Activated CD4-positive, alpha-beta T cell treated with anti-CD3 and anti-CD28 coated beads, Interleukin-2, amount 50 U/mL, for 48 hours (primary cell): ENCODE measurements around the gene CFAP46.

Experiments
- DNase-seq, 2 experiments: peaks; one replicate each; pipeline ENCODE4 v3.0.0-alpha.2; 2020

CFAP46 gene

GRCh38 chr10:132817701-132818211 lies 124.6 kb downstream of the CFAP46 start:
- no peak for DNase-seq

DNA sequence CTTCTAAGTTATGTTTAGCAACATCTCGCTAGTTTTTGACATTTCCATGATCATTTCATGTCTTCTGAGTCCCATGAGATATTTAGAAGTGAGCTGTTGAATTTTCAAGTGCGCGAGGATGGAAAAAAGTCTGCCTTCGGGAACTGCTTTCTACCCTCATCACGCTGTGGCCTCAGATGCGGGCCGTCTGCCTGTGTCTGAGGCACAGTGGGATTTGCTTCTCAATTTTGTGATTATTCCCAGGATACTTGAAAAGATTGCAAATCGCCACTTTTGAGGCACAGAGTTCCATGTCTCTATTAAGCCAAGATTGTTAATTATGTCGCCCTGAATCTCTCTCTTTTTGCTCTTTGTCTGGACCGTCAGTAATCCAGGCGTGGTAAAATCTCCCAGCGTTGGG lies 125.7 kb downstream of the CFAP46 start:
- no peak for DNase-seq

DNA sequence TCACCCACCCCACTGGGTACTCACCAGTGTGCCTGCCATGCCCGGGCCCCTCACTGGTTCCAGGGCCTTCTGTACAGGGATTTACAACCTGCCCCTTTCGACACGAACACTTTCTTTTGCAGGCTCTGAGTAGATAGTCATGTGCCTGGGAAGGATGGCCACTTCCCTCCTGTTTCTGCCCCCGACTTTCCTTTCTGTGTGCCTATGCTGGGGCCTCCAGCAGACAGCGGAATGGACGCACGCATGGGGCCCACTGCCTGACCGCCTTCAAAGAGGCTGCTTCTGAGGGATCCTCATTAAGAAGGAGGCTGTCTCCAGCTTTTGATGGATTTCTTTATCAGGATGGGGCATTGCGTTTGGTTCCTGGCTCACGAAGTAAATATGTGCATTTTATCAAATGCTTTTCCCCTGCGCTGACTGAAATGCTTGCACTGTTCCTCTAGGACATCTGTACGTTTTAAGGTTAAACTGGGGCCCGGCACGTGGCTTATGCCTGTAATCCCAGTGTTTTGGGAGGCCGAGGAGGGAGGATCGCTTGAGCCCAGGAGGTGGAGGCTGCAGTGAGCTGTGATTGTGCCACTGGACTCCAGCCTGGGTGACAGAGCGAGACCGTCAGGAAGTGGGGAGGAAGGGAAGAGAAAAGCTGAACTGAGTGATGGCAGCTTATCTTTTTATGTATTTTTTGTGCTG lies 127.1 kb downstream of the CFAP46 start:
- DNase-seq = no peak

GRCh38 chr10:132814469-132814856 lies 127.9 kb downstream of the CFAP46 start:
- DNase-seq = no peak

- no peak for DNase-seq
Measured at GRCh38 chr10:132813560-132814468, 128.6 kb downstream of the CFAP46 start.

DNA sequence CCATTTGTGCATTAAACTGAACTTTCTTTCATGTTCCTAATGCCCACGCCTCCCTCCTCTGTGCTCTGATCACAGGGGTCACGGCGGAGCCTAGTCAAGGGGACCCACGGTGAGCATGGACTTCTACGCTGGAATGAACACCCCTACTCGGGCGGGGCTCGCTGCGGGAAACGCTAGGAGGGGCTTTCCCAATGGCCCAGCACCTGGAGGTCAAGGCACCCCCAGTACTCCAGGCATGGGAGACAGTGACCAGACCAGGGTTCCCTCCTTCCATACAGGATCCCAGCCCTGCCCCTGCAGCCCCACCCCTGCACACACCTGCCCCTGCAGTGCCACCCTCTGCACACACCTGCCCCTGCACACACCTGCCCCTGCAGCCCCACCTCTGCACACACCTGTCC lies 129.4 kb downstream of the CFAP46 start:
- no peak for DNase-seq

DNA sequence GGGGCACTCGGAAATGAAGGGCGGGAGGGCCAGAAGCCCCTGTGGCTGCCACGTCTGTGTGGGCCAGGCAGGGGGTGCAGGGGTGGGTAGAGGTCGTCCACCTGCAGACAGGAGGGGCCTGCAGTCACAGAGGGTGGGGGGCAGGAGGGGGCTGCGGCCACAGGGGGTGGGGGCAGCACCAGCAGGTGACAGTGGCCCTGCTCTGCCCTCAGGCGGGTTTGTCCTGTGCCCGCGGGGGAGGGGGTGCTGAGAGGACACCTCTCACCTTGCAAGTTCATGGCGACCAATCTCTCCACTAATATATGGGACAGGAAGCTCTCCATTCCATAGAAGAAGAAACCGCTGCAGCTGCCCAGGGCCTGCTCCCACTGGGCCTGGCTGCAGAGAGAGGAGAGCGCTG lies 129.8 kb downstream of the CFAP46 start:
- DNase-seq = no peak

DNA sequence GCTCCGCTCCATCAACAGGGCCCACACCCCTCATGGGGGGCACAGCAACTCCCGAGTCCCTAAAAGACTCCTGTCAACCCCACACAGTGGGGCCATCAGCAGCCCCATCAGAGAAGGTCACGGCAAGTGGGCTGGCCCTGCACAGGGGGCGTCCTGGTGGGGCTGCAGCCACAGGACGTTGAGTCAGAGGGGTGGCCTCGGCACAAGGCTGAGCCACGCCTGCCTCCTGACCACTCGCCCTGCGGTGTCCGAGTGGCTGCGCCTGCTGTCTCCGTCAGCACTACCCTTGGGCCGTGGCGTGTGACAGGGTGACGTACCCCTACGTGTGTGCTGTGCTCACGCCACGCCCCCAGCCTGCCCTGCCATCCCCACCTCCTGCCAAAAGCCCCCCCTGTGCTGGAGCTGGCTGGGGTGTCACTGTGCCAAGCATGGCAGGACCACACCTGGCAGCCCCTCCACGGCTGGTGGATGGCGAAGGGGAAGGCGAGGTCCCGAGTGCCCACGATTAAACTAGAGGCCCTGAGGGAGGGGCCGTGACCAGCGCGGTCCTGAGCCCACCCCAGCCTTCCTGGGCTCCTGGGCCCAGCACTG lies 130.4 kb downstream of the CFAP46 start:
- DNase-seq = no peak

DNA sequence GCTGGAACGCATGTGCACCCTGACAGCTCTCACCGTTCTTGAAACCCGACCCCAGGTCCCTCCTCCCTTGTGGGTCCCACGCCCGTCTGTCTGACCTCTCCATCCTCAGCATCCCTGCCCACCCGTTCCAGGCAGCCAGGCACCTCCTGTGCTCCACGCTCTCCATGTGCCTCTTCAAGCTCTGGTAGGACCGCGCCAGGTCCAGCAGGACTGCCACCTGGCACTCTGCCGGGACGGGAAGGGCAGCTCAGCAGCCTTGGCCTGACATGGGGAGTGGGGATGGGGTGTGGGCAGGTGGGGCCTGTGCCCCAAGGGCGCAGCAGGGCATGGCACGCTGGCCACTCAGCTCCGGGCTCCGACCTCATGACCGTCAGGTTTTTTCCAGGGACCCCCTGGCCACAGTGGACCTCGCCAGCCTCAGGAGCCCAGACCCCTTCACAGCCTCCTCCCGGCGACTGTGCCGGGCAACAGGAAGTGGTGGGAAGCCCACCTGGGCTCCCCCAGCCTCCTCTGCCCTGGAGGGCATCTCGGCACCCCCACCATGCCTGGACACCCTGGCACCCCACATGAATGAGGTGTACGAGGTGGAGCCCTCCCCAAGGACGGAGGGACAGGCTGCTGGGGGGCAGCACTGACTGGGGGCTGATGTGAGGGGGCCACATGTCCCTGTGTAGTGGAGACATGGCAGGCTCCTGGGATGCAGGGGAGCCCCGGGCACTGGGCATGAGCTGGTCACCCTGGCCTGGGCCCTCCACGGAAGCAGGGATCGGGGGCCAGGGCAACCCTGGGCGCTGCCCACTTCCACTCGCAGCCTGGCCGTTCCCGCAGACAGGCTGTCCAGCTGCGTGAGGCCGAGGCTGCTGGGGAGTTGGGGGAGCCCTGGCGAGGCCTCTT lies 131.3 kb downstream of the CFAP46 start:
- DNase-seq = no peak

- no peak for DNase-seq
Measured at GRCh38 chr10:132810141-132810806, 132.1 kb downstream of the CFAP46 start.

GRCh38 chr10:132809232-132810140 lies 132.9 kb downstream of the CFAP46 start:
- DNase-seq = no peak

DNA sequence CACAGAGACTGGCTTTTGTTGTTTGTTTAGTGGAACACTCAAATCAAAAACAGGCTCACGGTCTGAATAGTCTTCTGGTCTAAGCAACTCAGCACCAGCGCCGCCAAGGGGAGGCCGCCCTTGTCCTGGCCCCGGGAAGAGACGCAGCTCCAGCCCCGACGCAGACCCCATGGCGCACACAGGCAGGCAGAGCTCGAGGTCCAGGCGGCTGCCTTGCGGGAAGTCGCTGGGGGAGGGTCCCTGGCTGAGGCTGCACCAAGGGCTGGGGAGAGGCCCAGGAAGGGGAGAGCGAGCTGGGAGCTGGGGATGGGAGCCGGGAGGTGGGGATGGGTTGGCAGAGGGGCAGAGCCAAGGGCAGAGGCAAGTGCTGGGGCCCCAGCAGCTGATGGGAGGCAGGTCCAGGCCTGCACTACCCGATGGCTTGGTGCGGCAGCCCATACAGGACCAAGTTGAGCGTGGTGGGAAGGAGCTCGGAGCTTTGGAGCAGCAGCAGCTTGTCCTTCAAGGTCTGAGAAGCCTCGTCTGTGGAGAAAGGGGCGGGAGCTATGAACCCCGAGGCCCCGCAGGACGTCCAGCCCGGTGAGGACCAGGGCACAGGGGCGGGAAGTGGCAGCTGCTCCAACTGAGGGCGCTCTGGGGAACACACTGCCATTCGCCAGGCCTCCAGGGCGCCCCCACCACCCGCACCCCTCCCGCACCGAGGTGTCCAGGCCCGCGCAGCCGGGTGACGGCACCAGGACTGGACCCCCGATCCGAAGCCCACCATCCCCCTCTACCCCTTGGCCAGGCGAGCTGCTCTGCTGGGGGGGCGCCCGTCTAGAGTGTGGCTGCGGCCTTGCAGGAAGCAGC lies 133.8 kb downstream of the CFAP46 start:
- no peak for DNase-seq

GRCh38 chr10:132807621-132808049 lies 134.7 kb downstream of the CFAP46 start:
- no peak for DNase-seq

GRCh38 chr10:132806561-132807003 lies 135.8 kb downstream of the CFAP46 start:
- DNase-seq = no peak

- DNase-seq = no peak
Measured at GRCh38 chr10:132806110-132806509, 136.3 kb downstream of the CFAP46 start.

GRCh38 chr10:132805599-132805998 lies 136.8 kb downstream of the CFAP46 start:
- no peak for DNase-seq

GRCh38 chr10:132804785-132805426 lies 137.5 kb downstream of the CFAP46 start:
- DNase-seq = no peak

GRCh38 chr10:132804287-132804686 lies 138.1 kb downstream of the CFAP46 start:
- DNase-seq = no peak
